Measurements from ENCODE around the gene GAS2. TPM values are rescaled to one million over a fixed set of nuclear protein-coding genes. Genes with fewer than 3 reads are reported as not detected.

Gene GAS2
- polyA plus RNA-seq, 3 donors, result 0.86 to 1.00 (median 0.89) TPM

GRCh38 chr11:22779850-22780249, 113.4 kb downstream of the GAS2 start:
- 71% methylated on average over 1 of the region's 5 CpGs for WGBS (ENCODE audit: insufficient coverage)
- no peak overlapping the region for H3K27ac Mint-ChIP-seq
- no peak overlapping the region for H2AFZ ChIP-seq (ENCODE audit: insufficient read depth, low read depth, low read length, poor library complexity, severe bottlenecking)
- no peaks in the 10 kb centered on the region for H3K9me3 ChIP-seq (replicated peaks in 1 of 2; ENCODE audit: control insufficient read depth in 1 of 2, insufficient read depth in 1 of 2, low read length in 2 of 2)
- no peak for TF ChIP-seq CTCF (IDR thresholded peaks at IDR 0.05)
- intact Hi-C loops (cut with micrococcal nuclease), result loop anchor here in 1 of 2 donors (10.0 kb wide), 1 partner anchor 445 kb away; the partner anchor contains the start of gene SLC17A6
- H3K9ac ChIP-seq (ENCODE audit: insufficient read depth, low read length, poor library complexity, severe bottlenecking), result no peak overlapping the region
- H3K4me1 Mint-ChIP-seq, result no peaks in the 10 kb centered on the region
- H3K27me3 ChIP-seq (ENCODE audit: control insufficient read depth in 2 of 2, insufficient read depth in 2 of 2, low read length in 2 of 2), result no peaks in the 10 kb centered on the region
- H3K36me3 ChIP-seq (replicated peaks in 1 of 2; ENCODE audit: control insufficient read depth in 1 of 2, insufficient read depth in 2 of 2, low read length in 2 of 2), result no peaks in the 10 kb centered on the region
- H3K4me2 ChIP-seq (replicated peaks; ENCODE audit: extremely low read depth, low read length, poor library complexity, severe bottlenecking), result no peak overlapping the region
- peaks cover 0 to 2% (median 0%) of the 10 kb centered on the region in 7 donors for H3K9me3 Mint-ChIP-seq
- no peak for DNase-seq
- H3K4me1 ChIP-seq (ENCODE audit: control insufficient read depth in 1 of 2, insufficient read depth in 2 of 2, low read length in 2 of 2), result no peaks in the 10 kb centered on the region
- no peaks in the 10 kb centered on the region for H3K27me3 Mint-ChIP-seq (ENCODE audit: low read depth in 3 of 3)
- no peak overlapping the region for H3K4me3 Mint-ChIP-seq
- no peaks in the 10 kb centered on the region for H3K36me3 Mint-ChIP-seq
- H3K4me3 ChIP-seq (replicated peaks in 1 of 3; ENCODE audit: low read depth in 2 of 3, low read length in 3 of 3), result no peak overlapping the region
- H3K27ac ChIP-seq (ENCODE audit: low read depth in 1 of 2, low read length in 2 of 2), result no peak overlapping the region
- H4K20me1 ChIP-seq (ENCODE audit: insufficient read depth, low read length), result no peaks in the 10 kb centered on the region
- no peaks in the 10 kb centered on the region for H3K79me2 ChIP-seq (ENCODE audit: insufficient read depth, low read length)

- Histone ChIP-seq H3K4me1 (ENCODE audit: control insufficient read depth in 1 of 2, insufficient read depth in 2 of 2, low read length in 2 of 2) (no peaks in the 10 kb centered on the region), H3K4me2 (replicated peaks; ENCODE audit: extremely low read depth, low read length, poor library complexity, severe bottlenecking) (no peak overlapping the region), H3K79me2 (ENCODE audit: insufficient read depth, low read length) (no peaks in the 10 kb centered on the region), H3K9me3 (replicated peaks in 1 of 2; ENCODE audit: control insufficient read depth in 1 of 2, insufficient read depth in 1 of 2, low read length in 2 of 2) (no peaks in the 10 kb centered on the region), H4K20me1 (ENCODE audit: insufficient read depth, low read length) (no peaks in the 10 kb centered on the region), H3K36me3 (replicated peaks in 1 of 2; ENCODE audit: control insufficient read depth in 1 of 2, insufficient read depth in 2 of 2, low read length in 2 of 2) (no peaks in the 10 kb centered on the region), H3K27me3 (ENCODE audit: control insufficient read depth in 2 of 2, insufficient read depth in 2 of 2, low read length in 2 of 2) (no peaks in the 10 kb centered on the region), H3K4me3 (replicated peaks in 1 of 3; ENCODE audit: low read depth in 2 of 3, low read length in 3 of 3) (no peak overlapping the region), H3K9ac (ENCODE audit: insufficient read depth, low read length, poor library complexity, severe bottlenecking) (no peak overlapping the region), H3K27ac (ENCODE audit: low read depth in 1 of 2, low read length in 2 of 2) (no peak overlapping the region), H2AFZ (ENCODE audit: insufficient read depth, low read depth, low read length, poor library complexity, severe bottlenecking) (no peak overlapping the region)
- no peaks in the 10 kb centered on the region for H3K36me3 Mint-ChIP-seq
- no peaks in the 10 kb centered on the region for H3K4me1 Mint-ChIP-seq
- H3K27me3 Mint-ChIP-seq (ENCODE audit: low read depth in 3 of 3), result no peaks in the 10 kb centered on the region
- TF ChIP-seq CTCF (IDR thresholded peaks at IDR 0.05), result no peak
- no peak overlapping the region for H3K27ac Mint-ChIP-seq
- no CpG with 5 or more reads among the region's 3 CpGs for WGBS (ENCODE audit: insufficient coverage)
- intact Hi-C loops (cut with micrococcal nuclease), result loop anchor here in 1 of 2 donors (10.0 kb wide), 1 partner anchor 446 kb away; the partner anchor contains the start of gene SLC17A6
- no peak for DNase-seq
- H3K9me3 Mint-ChIP-seq, result peaks cover 0 to 2% (median 0%) of the 10 kb centered on the region in 7 donors
- H3K4me3 Mint-ChIP-seq, result no peak overlapping the region
Observed at GRCh38 chr11:22780952-22781593, 114.7 kb downstream of the GAS2 start.

Measured in CD14-positive monocyte (primary cell).